Measurements from ENCODE around the gene MGLL. TPM values are rescaled to one million over a fixed set of nuclear protein-coding genes. Genes with fewer than 3 reads are reported as not detected.

Gene MGLL
- total and polyA plus RNA-seq, 4 experiments from 2014 or later = 0.77 to 4.8 (median 2.3) TPM

DNA sequence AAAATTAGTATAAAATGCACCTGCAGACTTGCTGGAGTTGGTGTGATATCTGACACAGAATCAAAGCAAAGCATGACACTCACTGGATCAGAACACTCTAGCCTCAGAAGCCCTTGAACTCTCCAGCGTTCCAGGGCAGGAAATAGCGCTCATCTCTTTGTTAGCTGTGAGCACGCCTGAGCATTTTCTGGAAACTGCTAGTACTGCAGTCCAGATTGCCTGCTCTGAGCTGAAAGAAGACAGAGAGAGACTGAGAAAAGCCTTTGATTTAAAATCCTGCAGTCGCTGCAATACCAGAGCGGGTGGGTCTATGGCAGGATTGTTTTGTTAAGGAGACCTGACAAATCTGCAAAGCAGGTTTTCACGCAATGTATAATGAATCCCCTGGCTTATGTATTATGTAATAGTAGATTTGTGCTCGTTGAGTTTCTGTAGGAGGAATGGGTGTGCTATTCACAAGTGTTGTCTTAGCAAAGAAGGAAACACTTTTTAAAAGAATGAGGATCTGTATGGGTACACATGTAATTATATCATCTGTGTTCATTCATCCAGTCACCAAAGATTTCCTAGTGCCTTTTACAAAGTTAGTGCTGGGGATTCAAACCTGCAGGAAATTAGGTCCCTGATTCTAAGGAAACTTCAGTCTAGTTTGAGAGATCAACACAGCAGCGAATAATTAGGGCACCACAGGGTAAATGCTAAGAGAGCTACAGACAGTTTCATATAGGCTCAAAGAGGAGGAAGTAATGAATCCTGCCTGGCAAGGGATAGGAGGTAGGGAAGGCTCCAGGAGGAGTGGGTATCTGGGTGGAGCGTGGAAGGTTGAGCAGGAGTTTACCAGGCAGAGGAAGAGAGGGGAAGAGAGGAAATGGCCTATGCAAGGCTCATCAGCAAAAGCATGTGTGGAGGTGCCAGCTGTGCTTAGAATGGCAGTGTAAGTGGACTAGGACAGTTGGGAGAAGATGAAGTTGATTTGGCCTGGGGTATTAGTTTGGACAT is 26.1 kb upstream of the MGLL start:
- no peaks in the 10 kb centered on the region for H3K9me3 ChIP-seq (ENCODE audit: control insufficient read depth in 1 of 2, low read length in 2 of 2)
- Mint-ChIP-seq H3K9me3 (no peaks in the 10 kb centered on the region), H3K36me3 (no peaks in the 10 kb centered on the region), H3K4me1 (no peaks in the 10 kb centered on the region), H3K27me3 (peaks cover 7 to 8% of the 10 kb centered on the region in 2 donors), H3K4me3 (no peak overlapping the region), H3K27ac (no peak overlapping the region)
- intact Hi-C loops (cut with micrococcal nuclease) = no loop called here
- H3K36me3 ChIP-seq (ENCODE audit: insufficient read depth, low read length) = no peaks in the 10 kb centered on the region
- ChIA-PET POLR2A (ENCODE audit: partially characterized antibody) (no interaction called here), CTCF (ENCODE audit: partially characterized antibody) (no interaction called here)
- H3K27me3 ChIP-seq (ENCODE audit: insufficient read depth, low read length) = peaks cover 6% of the 10 kb centered on the region
- DNase-seq = no peak
- no peaks in the 10 kb centered on the region for H3K4me1 ChIP-seq (ENCODE audit: insufficient read depth, low read length)
- no peak overlapping the region for H3K27ac ChIP-seq (ENCODE audit: low read depth, low read length)
- no peak overlapping the region for H3K4me3 ChIP-seq (ENCODE audit: low read length in 2 of 2)

GRCh38 chr3:127847236-127847720 is 25.0 kb upstream of the MGLL start:
- intact Hi-C loops (cut with micrococcal nuclease) = no loop called here
- ChIA-PET POLR2A (ENCODE audit: partially characterized antibody) (no interaction called here), CTCF (ENCODE audit: partially characterized antibody) (no interaction called here)
- no peaks in the 10 kb centered on the region for H3K4me1 Mint-ChIP-seq
- H3K4me3 Mint-ChIP-seq = no peak overlapping the region
- Histone ChIP-seq H3K4me3 (ENCODE audit: low read length in 2 of 2) (no peak overlapping the region), H3K9me3 (ENCODE audit: control insufficient read depth in 1 of 2, low read length in 2 of 2) (no peaks in the 10 kb centered on the region), H3K27me3 (ENCODE audit: insufficient read depth, low read length) (peaks cover 6% of the 10 kb centered on the region), H3K36me3 (ENCODE audit: insufficient read depth, low read length) (no peaks in the 10 kb centered on the region), H3K4me1 (ENCODE audit: insufficient read depth, low read length) (no peaks in the 10 kb centered on the region), H3K27ac (ENCODE audit: low read depth, low read length) (no peak overlapping the region)
- no peak overlapping the region for H3K27ac Mint-ChIP-seq
- H3K9me3 Mint-ChIP-seq = no peaks in the 10 kb centered on the region
- H3K27me3 Mint-ChIP-seq = peaks cover 7 to 8% of the 10 kb centered on the region in 2 donors
- DNase-seq = no peak
- H3K36me3 Mint-ChIP-seq = no peaks in the 10 kb centered on the region

GRCh38 chr3:127846576-127846975 is 24.3 kb upstream of the MGLL start:
- peaks cover 8 to 10% of the 10 kb centered on the region in 2 donors for H3K27me3 Mint-ChIP-seq
- no peaks in the 10 kb centered on the region for H3K4me1 Mint-ChIP-seq
- Histone ChIP-seq H3K4me1 (ENCODE audit: insufficient read depth, low read length) (no peaks in the 10 kb centered on the region), H3K4me3 (ENCODE audit: low read length in 2 of 2) (no peak overlapping the region), H3K27me3 (ENCODE audit: insufficient read depth, low read length) (peaks cover 6% of the 10 kb centered on the region), H3K27ac (ENCODE audit: low read depth, low read length) (no peak overlapping the region), H3K9me3 (ENCODE audit: control insufficient read depth in 1 of 2, low read length in 2 of 2) (no peaks in the 10 kb centered on the region), H3K36me3 (ENCODE audit: insufficient read depth, low read length) (no peaks in the 10 kb centered on the region)
- H3K9me3 Mint-ChIP-seq = no peaks in the 10 kb centered on the region
- H3K36me3 Mint-ChIP-seq = no peaks in the 10 kb centered on the region
- DNase-seq = no peak
- H3K4me3 Mint-ChIP-seq = no peak overlapping the region
- POLR2A ChIA-PET (ENCODE audit: partially characterized antibody) = no interaction called here
- no peak overlapping the region for H3K27ac Mint-ChIP-seq
- intact Hi-C loops (cut with micrococcal nuclease) = no loop called here
- CTCF ChIA-PET (ENCODE audit: partially characterized antibody) = no interaction called here

DNA sequence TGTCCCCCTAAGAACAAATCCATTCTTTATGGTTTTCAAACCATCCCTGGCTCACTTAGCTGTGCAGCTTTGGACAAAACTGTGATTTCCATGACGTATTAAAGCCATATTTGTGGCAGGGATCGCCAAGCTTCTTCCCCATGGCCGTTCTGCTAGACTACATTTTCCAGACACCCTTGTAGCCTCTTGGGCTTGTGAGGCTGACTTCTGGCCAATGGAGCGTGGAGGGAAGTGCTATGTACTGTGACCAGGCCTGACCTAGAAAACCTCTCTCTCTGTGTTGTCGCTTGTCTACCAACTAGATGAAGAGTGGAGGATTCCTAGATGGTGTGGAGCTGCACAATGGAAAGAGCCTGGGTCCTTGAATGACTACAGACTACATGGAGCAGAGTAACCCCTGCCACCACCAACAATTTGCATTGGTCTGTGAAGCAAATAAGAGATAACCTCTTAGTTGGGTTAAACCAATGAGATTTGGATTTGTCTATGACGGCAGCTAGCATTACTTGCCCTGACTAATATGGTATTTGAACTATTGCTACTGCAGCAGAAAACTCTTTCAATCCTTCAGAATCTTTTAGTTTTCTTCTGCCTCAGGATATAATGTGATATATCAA is 22.1 kb upstream of the MGLL start:
- H3K9me3 Mint-ChIP-seq = no peaks in the 10 kb centered on the region
- H3K4me3 ChIP-seq (ENCODE audit: low read length in 2 of 2) = no peak overlapping the region
- H3K36me3 ChIP-seq (ENCODE audit: insufficient read depth, low read length) = no peaks in the 10 kb centered on the region
- ChIA-PET CTCF (ENCODE audit: partially characterized antibody) (interaction anchor here (1.0 kb wide), 1 partner anchor 11 kb away, joined by 3 read pairs; no protein-coding TSS in a partner anchor), POLR2A (ENCODE audit: partially characterized antibody) (no interaction called here)
- no peaks in the 10 kb centered on the region for H3K36me3 Mint-ChIP-seq
- no peaks in the 10 kb centered on the region for H3K4me1 ChIP-seq (ENCODE audit: insufficient read depth, low read length)
- H3K27ac ChIP-seq (ENCODE audit: low read depth, low read length) = no peak overlapping the region
- peaks cover 6% of the 10 kb centered on the region for H3K27me3 ChIP-seq (ENCODE audit: insufficient read depth, low read length)
- no peaks in the 10 kb centered on the region for H3K9me3 ChIP-seq (ENCODE audit: control insufficient read depth in 1 of 2, low read length in 2 of 2)
- DNase-seq = no peak
- intact Hi-C loops (cut with micrococcal nuclease) = no loop called here
- no peak overlapping the region for H3K4me3 Mint-ChIP-seq
- H3K27me3 Mint-ChIP-seq = peaks cover 8 to 12% of the 10 kb centered on the region in 2 donors
- H3K4me1 Mint-ChIP-seq = no peaks in the 10 kb centered on the region
- H3K27ac Mint-ChIP-seq = no peak overlapping the region

DNA sequence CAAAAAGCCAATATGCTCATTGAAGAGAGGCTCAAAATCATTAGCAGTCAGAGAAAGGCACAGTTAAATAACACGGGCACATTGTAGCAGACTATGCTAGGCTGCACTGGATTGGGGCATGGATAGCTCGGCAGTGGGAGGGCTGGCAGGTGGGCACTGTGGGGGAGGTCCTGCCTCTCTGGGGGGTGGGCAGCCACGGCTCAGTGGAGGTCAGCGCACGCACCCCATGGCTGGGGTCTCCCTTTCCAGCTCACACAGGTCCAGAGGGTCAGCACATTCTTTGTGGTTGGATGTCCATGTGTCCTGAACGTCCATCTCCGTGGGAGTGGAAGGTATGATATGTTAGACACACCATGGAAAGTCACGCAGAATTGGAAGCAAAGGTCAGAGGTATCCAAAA is 18.4 kb upstream of the MGLL start:
- H3K4me3 Mint-ChIP-seq = no peak overlapping the region
- intact Hi-C loops (cut with micrococcal nuclease) = no loop called here
- H3K27me3 Mint-ChIP-seq = peaks cover 10 to 11% of the 10 kb centered on the region in 2 donors
- Histone ChIP-seq H3K9me3 (ENCODE audit: control insufficient read depth in 1 of 2, low read length in 2 of 2) (no peaks in the 10 kb centered on the region), H3K4me1 (ENCODE audit: insufficient read depth, low read length) (no peaks in the 10 kb centered on the region), H3K27me3 (ENCODE audit: insufficient read depth, low read length) (no peaks in the 10 kb centered on the region), H3K27ac (ENCODE audit: low read depth, low read length) (no peak overlapping the region), H3K36me3 (ENCODE audit: insufficient read depth, low read length) (no peaks in the 10 kb centered on the region), H3K4me3 (ENCODE audit: low read length in 2 of 2) (no peak overlapping the region)
- DNase-seq = no peak
- H3K36me3 Mint-ChIP-seq = no peaks in the 10 kb centered on the region
- H3K4me1 Mint-ChIP-seq = no peaks in the 10 kb centered on the region
- POLR2A ChIA-PET (ENCODE audit: partially characterized antibody) = no interaction called here
- H3K27ac Mint-ChIP-seq = no peak overlapping the region
- H3K9me3 Mint-ChIP-seq = peaks cover 0 to 2% (median 0%) of the 10 kb centered on the region in 8 donors
- CTCF ChIA-PET (ENCODE audit: partially characterized antibody) = no interaction called here

DNA sequence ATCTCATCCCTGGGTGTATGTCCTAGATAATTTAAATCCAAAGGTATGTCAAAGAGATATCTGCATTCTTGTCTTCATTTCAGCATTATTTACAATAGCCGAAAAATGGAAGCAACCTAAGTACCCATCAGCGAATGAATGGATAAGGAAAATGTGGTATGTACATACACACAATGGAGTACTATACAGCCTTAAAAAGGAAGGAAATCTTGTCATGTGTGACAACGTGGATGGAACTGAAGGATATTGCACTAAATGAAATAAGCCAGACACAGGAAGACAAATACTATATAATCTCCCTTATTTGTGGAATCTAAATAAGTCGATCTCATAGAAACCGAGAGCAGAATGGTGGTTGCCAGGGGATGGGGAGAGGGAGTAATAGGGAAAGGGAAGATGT is 16.8 kb upstream of the MGLL start:
- Mint-ChIP-seq H3K27me3 (peaks cover 8% of the 10 kb centered on the region in 2 donors), H3K27ac (no peak overlapping the region), H3K4me3 (no peak overlapping the region), H3K36me3 (no peaks in the 10 kb centered on the region), H3K9me3 (peaks cover 0 to 2% (median 0%) of the 10 kb centered on the region in 8 donors), H3K4me1 (no peaks in the 10 kb centered on the region)
- Histone ChIP-seq H3K27ac (ENCODE audit: low read depth, low read length) (no peak overlapping the region), H3K36me3 (ENCODE audit: insufficient read depth, low read length) (no peaks in the 10 kb centered on the region), H3K4me1 (ENCODE audit: insufficient read depth, low read length) (no peaks in the 10 kb centered on the region), H3K9me3 (ENCODE audit: control insufficient read depth in 1 of 2, low read length in 2 of 2) (no peaks in the 10 kb centered on the region), H3K27me3 (ENCODE audit: insufficient read depth, low read length) (no peaks in the 10 kb centered on the region), H3K4me3 (ENCODE audit: low read length in 2 of 2) (no peak overlapping the region)
- intact Hi-C loops (cut with micrococcal nuclease) = no loop called here
- ChIA-PET CTCF (ENCODE audit: partially characterized antibody) (no interaction called here), POLR2A (ENCODE audit: partially characterized antibody) (no interaction called here)
- no peak for DNase-seq

DNA sequence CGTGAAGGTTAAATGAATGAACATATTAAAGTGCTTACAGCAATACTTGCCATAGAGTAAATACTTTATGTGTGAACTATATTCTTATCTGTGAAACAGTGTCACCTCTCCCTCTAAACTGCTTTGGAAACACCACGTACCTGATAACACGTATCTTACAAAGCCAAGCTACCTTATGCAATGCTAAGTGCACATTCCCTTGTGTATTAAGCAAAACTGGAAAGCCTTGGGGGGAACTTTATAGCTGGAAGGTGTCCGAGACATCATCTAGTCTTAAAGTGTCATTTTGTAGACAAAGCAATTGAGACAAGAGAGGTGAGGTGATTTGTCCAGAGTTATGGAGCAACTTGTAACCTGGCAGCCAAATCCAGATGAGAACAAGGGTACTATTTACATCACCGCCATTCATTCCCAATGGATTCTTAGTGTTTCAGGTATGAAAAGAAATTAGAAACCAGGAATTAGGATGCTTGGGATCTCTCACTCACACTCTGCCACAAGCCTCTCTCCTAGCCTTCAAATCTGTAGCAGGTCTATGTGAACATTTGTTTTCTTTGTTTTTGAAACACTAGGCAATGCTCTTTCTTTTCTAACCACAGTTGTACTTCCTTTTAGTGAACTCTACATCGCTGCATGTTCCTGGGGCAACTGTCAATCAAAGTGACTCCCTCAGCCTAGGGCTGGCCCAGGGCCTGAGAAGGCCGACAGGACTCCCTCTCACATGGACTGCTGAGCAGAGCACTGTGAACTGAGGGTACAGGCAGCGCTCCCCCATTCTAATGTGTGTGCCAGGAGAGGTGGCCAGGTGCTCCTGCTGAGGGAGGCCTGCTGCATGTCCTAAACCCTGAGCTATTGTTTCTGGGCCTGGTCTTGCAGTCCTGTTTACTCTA is 13.9 kb upstream of the MGLL start:
- H3K36me3 Mint-ChIP-seq = no peaks in the 10 kb centered on the region
- no peak overlapping the region for H3K4me3 Mint-ChIP-seq
- no peaks in the 10 kb centered on the region for H3K9me3 ChIP-seq (ENCODE audit: control insufficient read depth in 1 of 2, low read length in 2 of 2)
- peaks cover 0 to 18% (median 6%) of the 10 kb centered on the region in 8 donors for H3K9me3 Mint-ChIP-seq
- intact Hi-C loops (cut with micrococcal nuclease) = no loop called here
- no peaks in the 10 kb centered on the region for H3K4me1 Mint-ChIP-seq
- no peak overlapping the region for H3K4me3 ChIP-seq (ENCODE audit: low read length in 2 of 2)
- no peaks in the 10 kb centered on the region for H3K4me1 ChIP-seq (ENCODE audit: insufficient read depth, low read length)
- no peak for DNase-seq
- POLR2A ChIA-PET (ENCODE audit: partially characterized antibody) = no interaction called here
- H3K27ac Mint-ChIP-seq = no peak overlapping the region
- H3K27ac ChIP-seq (ENCODE audit: low read depth, low read length) = no peak overlapping the region
- no peaks in the 10 kb centered on the region for H3K36me3 ChIP-seq (ENCODE audit: insufficient read depth, low read length)
- H3K27me3 ChIP-seq (ENCODE audit: insufficient read depth, low read length) = no peaks in the 10 kb centered on the region
- CTCF ChIA-PET (ENCODE audit: partially characterized antibody) = no interaction called here
- peaks cover 13 to 20% of the 10 kb centered on the region in 2 donors for H3K27me3 Mint-ChIP-seq
